Endothelial cell of umbilical vein (primary cell): ENCODE measurements around the gene TCF7L2. TPM values are rescaled to one million over a fixed set of nuclear protein-coding genes. Genes with fewer than 3 reads are reported as not detected.

Experiments used
- BruUV-seq: library from RNA; stranded (reverse); fragments of 400-500 nt; replicated peaks from 2 replicates; lab custom pipeline; 2021; lab: Mats Ljungman, UMichigan
- CTCF ChIA-PET: fragments of 300-600, 350-600 bp; sonication (Branson Sonifier 250); formaldehyde crosslinking; loops from one replicate; lab custom pipeline; 2021; ENCODE audit warnings: antibody characterized with exemption, inconsistent platforms; lab: Charles Lee
- POLR2A ChIA-PET: fragments of 300-600, 350-600 bp; sonication (Branson Sonifier 250); formaldehyde crosslinking; loops from one replicate; lab custom pipeline; 2021; ENCODE audit warnings: antibody characterized with exemption, inconsistent platforms; lab: Charles Lee
- DNase-seq: peaks from one replicate; pipeline ENCODE4 v3.0.0-alpha.2; 2011; ENCODE audit warnings: low read depth, low spot score
- FAIRE-seq: peaks from 2 replicates; lab custom pipeline; 2011; peaks lifted over from hg19 to GRCh38; lab: Jason Lieb, UNC
- H2AFZ ChIP-seq: 2 replicates; pipeline ENCODE4 v1.6.0; 2012; ENCODE audit warnings: low read depth, low read length, control low read depth, inconsistent platforms
- H3K27ac ChIP-seq: 2 replicates; pipeline ENCODE4 v1.5.1; 2011; ENCODE audit warnings: low read depth, mild to moderate bottlenecking, control low read depth, low read length, moderate library complexity; ENCODE audit not compliant: insufficient read depth
- H3K27me3 ChIP-seq, 2 experiments: 2 replicates each; pipeline versions ENCODE4 v1.6.0 to v1.6.1; 2011; ENCODE audit warnings: low read length in 2 of 2, mixed read lengths in 1 of 2; ENCODE audit not compliant: control insufficient read depth in 2 of 2, insufficient read depth in 2 of 2
- H3K36me3 ChIP-seq, 2 experiments: 2 replicates in 1 of 2; 3 replicates in 1 of 2; pipeline ENCODE4 v1.5.1; 2011; ENCODE audit warnings: low read length in 2 of 2, mild to moderate bottlenecking in 1 of 2, moderate library complexity in 1 of 2; ENCODE audit not compliant: control insufficient read depth in 2 of 2, insufficient read depth in 2 of 2; ENCODE audit errors: extremely low read depth in 1 of 2
- H3K4me1 ChIP-seq: 3 replicates; pipeline ENCODE4 v1.5.1; 2011; ENCODE audit warnings: mild to moderate bottlenecking, low read length; ENCODE audit not compliant: control insufficient read depth, insufficient read depth; ENCODE audit errors: extremely low read depth
- H3K4me2 ChIP-seq: 2 replicates; pipeline ENCODE4 v1.6.1; 2011; ENCODE audit warnings: low read length, control low read depth, mixed read lengths; ENCODE audit not compliant: insufficient read depth
- H3K4me3 ChIP-seq, 3 experiments: fragments of 200-600 bp in 1 of 3; sonication (generic), shearing (Covaris generic) in 1 of 3; replicated peaks in 1 of 3; 2 replicates each; pipeline ENCODE4 v1.5.1; 2011 to 2016; ENCODE audit warnings: control low read depth in 3 of 3, low read length in 3 of 3, mild to moderate bottlenecking in 2 of 3, inconsistent platforms in 1 of 3, low read depth in 1 of 3, moderate library complexity in 1 of 3; ENCODE audit not compliant: insufficient read depth in 1 of 3
- H3K79me2 ChIP-seq: 2 replicates; pipeline ENCODE4 v1.6.0; 2012; ENCODE audit warnings: low read length, inconsistent platforms; ENCODE audit not compliant: control insufficient read depth, insufficient read depth
- H3K9ac ChIP-seq: replicated peaks from 2 replicates; pipeline ENCODE3; 2011; ENCODE audit warnings: low read length, control low read depth; ENCODE audit not compliant: insufficient read depth; ENCODE audit errors: extremely low read depth
- H3K9me1 ChIP-seq: replicated peaks from 3 replicates; pipeline ENCODE4 v1.6.0; 2011; ENCODE audit warnings: mild to moderate bottlenecking, low read length; ENCODE audit not compliant: control insufficient read depth, insufficient read depth; ENCODE audit errors: extremely low read depth
- H3K9me3 ChIP-seq: replicated peaks from 2 replicates; pipeline ENCODE4 v1.5.1; 2012; ENCODE audit warnings: low read length, inconsistent platforms; ENCODE audit not compliant: control insufficient read depth, insufficient read depth
- H4K20me1 ChIP-seq: replicated peaks from 2 replicates; pipeline ENCODE3; 2011; ENCODE audit warnings: mild to moderate bottlenecking, low read length; ENCODE audit not compliant: control insufficient read depth, insufficient read depth; ENCODE audit errors: extremely low read depth
- CTCF ChIP-seq, 2 donors: IDR thresholded peaks; 1 replicate in 1 of 2; 2 replicates in 1 of 2; pipeline ENCODE4 v1.5.1; 2011; ENCODE audit warnings: low read length in 2 of 2, mild to moderate bottlenecking in 2 of 2, moderate library complexity in 2 of 2, control low read depth in 1 of 2, inconsistent platforms in 1 of 2, low read depth in 1 of 2; ENCODE audit not compliant: insufficient read depth in 1 of 2; ENCODE audit errors: extremely low read depth in 1 of 2
- JUN ChIP-seq: IDR thresholded peaks from 2 replicates; pipeline ENCODE4 v1.6.1; 2011; ENCODE audit warnings: borderline replicate concordance, low read depth; ENCODE audit not compliant: insufficient read length, insufficient read depth
- MAX ChIP-seq: IDR thresholded peaks from 2 replicates; pipeline ENCODE4 v1.6.1; 2011; ENCODE audit not compliant: insufficient read depth, insufficient read length
- MYC ChIP-seq: IDR thresholded peaks from one replicate; pipeline ENCODE4 v1.6.1; 2011; ENCODE audit warnings: mild to moderate bottlenecking, low read depth, low read length
- POLR2A ChIP-seq: IDR thresholded peaks from 2 replicates; pipeline ENCODE4 v1.6.1; 2012; ENCODE audit warnings: low read depth, mild to moderate bottlenecking, control low read depth, low read length
- POLR2AphosphoS5 ChIP-seq: IDR thresholded peaks from 2 replicates; pipeline ENCODE4 v1.6.1; 2012; ENCODE audit warnings: low read depth, mild to moderate bottlenecking, control low read depth, low read length, moderate library complexity; ENCODE audit not compliant: insufficient read depth
- dilution Hi-C: fragments of 300-500 bp; cut with MboI; formaldehyde crosslinking; loops from one replicate; pipeline ENCODE4 v1.15.0; 2019; ENCODE audit warnings: low sequenced_read_pairs; ENCODE audit not compliant: extremely low pct_ligation_motif_present
- intact Hi-C: fragments of 100-400 bp; cut with micrococcal nuclease; formaldehyde crosslinking; loops from one replicate; pipeline ENCODE4 v1.10.0; 2022
- polyA plus RNA-seq, 4 experiments: library from polyadenylated mRNA; depleted of rRNA in 3 of 4; stranded (reverse) in 3 of 4; unstranded in 1 of 4; fragments of >200 nt; gene quantifications; 2 replicates each; pipeline versions ENCODE4 v1.2.1 to v1.2.3, GENCODE V29; 2011 to 2012; ENCODE audit warnings: missing spikeins in 1 of 4
- total RNA-seq: library from RNA; stranded (reverse); gene quantifications from 2 replicates; pipeline ENCODE4 v1.2.3, GENCODE V29; 2021

TCF7L2 gene
- total and polyA plus RNA-seq, 2 donors (not counting 3 experiments of a cell fraction or from before 2014, with no cell fraction given): 9.9 to 21.8 TPM

- no peak for FAIRE-seq
Observed at GRCh38 chr10:113047605-113047962, 97.5 kb downstream of the TCF7L2 start.

More at GRCh38 chr10:113047605-113047962, 97.5 kb downstream of the TCF7L2 start:
- no peak for TF ChIP-seq JUN
- no peak for TF ChIP-seq POLR2A
- TF ChIP-seq MAX: no peak
- no peak for TF ChIP-seq POLR2AphosphoS5
- TF ChIP-seq CTCF (IDR thresholded peaks at IDR 0.05; ENCODE audit: extremely low read depth in 1 of 2, insufficient read depth in 1 of 2, low read depth in 1 of 2, low read length in 2 of 2): no peak
- TF ChIP-seq MYC: no peak
- Histone ChIP-seq H3K4me1 (peaks cover 27% of the 10 kb centered on the region), H3K9ac (no peak overlapping the region), H3K9me3 (no peaks in the 10 kb centered on the region), H3K79me2 (peaks cover 6% of the 10 kb centered on the region), H3K9me1 (no peaks in the 10 kb centered on the region), H2AFZ (no peak overlapping the region), H3K27ac (no peak overlapping the region), H4K20me1 (no peaks in the 10 kb centered on the region), H3K36me3 (peaks cover 0 to 1% of the 10 kb centered on the region in 2 experiments), H3K4me2 (no peak overlapping the region), H3K27me3 (no peaks in the 10 kb centered on the region), H3K4me3 (no peak overlapping the region)
- CTCF ChIA-PET: interaction anchor here (0.6 to 1.6 kb wide), 3 partner anchors 11 to 27 kb away, joined by 3 to 4 read pairs (median 3); no protein-coding TSS in a partner anchor
- DNase-seq: peak; percentile 54
- intact Hi-C loops (no loop called here), dilution Hi-C loops (no loop called here)
- BruUV-seq: no TSS peak
- POLR2A ChIA-PET: no interaction called here
